IPS-18c (cell line): ENCODE results near the gene FARS2.

Source experiments
- H3K4me3 ChIP-seq: 2 replicates; pipeline ENCODE4 v1.7.0; 2013; ENCODE audit warnings: low read depth, mild to moderate bottlenecking, low read length, moderate library complexity; ENCODE audit not compliant: insufficient read depth
- H3K9me3 ChIP-seq: one replicate; pipeline ENCODE4 v1.6.1; 2013; ENCODE audit warnings: mild to moderate bottlenecking, low read length, moderate library complexity; ENCODE audit not compliant: control insufficient read depth, insufficient read depth

FARS2 gene

GRCh38 chr6:5246141-5247097 lies 14.9 kb upstream of the FARS2 start:
- no peak overlapping the region for H3K4me3 ChIP-seq
- no peaks in the 10 kb centered on the region for H3K9me3 ChIP-seq

DNA sequence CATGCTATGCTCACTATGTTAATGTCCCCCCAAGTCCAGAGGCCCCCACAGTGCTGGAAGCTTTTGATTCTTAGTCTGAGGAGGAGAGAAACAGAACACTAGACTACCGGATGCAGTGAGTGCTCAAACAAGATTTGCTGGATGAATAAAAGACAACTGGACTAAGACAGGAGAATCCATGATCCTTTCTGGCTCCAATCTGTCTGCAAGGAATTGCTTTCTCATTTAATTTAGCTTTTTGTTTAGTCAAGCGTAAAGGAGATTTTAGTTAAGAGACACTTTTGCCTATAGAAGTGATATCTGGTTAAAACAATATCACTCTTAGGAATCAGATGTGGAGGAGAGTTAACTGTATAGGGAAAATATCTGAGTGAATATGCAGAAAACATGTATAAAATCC lies 14.1 kb upstream of the FARS2 start:
- Histone ChIP-seq H3K9me3 (no peaks in the 10 kb centered on the region), H3K4me3 (no peak overlapping the region)

- Histone ChIP-seq H3K9me3 (no peaks in the 10 kb centered on the region), H3K4me3 (no peak overlapping the region)
Observed at GRCh38 chr6:5248302-5249098, 12.8 kb upstream of the FARS2 start.

- Histone ChIP-seq H3K4me3 (no peak overlapping the region), H3K9me3 (no peaks in the 10 kb centered on the region)
Observed at GRCh38 chr6:5249451-5250122, 11.7 kb upstream of the FARS2 start.

- no peaks in the 10 kb centered on the region for H3K9me3 ChIP-seq
- H3K4me3 ChIP-seq: no peak overlapping the region
Observed at GRCh38 chr6:5250451-5250850, 10.9 kb upstream of the FARS2 start.

GRCh38 chr6:5250911-5251310 lies 10.4 kb upstream of the FARS2 start:
- Histone ChIP-seq H3K9me3 (no peaks in the 10 kb centered on the region), H3K4me3 (no peak overlapping the region)

- H3K4me3 ChIP-seq: no peak overlapping the region
- no peaks in the 10 kb centered on the region for H3K9me3 ChIP-seq
Observed at GRCh38 chr6:5256952-5257351, 4.4 kb upstream of the FARS2 start.

DNA sequence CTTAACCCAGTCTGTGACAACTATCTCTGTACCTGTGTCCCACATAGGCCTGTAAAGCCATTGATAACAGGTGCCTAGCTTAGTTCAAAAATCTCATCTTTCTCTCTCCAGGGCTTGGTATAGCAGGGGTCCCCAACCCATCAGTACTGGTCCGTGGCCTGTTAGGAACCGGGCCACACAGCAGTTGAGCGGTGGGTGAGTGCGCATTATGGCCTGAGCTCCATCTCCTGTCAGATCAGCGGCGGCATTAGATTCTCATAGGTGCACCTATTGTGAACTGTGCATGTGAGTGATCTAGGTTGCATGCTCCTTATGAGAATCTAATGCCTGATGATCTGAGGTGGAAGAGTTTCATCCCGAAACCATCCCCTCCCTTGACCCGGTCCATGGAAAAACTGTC lies 3.9 kb upstream of the FARS2 start:
- Histone ChIP-seq H3K9me3 (no peaks in the 10 kb centered on the region), H3K4me3 (no peak overlapping the region)

DNA sequence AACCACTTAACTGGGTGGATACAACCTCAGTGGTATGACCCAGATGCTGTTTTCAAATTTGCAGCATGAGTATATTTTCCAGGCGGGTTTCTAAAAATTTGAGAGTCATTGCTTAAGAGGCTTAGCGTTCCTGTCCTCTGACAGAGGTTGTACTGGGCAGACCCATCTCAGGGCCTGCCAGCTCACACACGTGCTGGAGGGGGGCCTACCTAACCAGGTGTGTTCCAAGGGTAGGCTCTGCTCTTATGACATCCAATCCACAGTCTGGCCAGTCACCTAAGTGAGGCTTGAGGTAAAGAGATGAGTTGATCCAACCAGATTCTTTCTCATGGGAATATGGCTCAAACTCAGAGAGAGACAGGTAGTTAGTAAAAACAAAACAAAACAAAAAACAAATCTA lies 1.9 kb upstream of the FARS2 start:
- no peaks in the 10 kb centered on the region for H3K9me3 ChIP-seq
- H3K4me3 ChIP-seq: peak overlapping the region; percentile 87; the same call in 1 of the 2 replicates

DNA sequence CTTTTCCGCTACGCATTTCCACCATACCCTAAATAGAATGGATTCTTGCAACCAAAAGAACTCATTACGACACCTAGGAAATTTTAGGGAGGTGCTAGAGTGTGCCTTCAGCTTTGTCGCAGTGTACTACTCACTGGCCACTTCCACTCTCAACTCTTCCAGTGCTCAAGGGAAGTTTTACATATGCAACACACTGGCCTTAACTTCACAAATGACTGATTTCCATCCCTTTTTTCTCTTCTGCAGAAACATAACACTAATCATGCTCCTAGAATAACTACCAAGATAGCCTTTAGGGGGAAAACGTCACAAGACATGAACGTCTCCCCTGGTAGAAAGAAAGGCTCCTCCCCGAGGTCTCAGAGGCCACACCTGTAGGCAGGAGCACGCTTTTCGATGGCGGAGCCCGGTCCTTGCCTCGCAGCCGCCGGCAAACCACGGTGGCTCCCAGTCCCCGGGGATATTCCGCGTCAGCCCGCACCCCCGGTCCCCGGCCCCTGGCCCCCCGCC lies 1.1 kb upstream of the FARS2 start:
- no peaks in the 10 kb centered on the region for H3K9me3 ChIP-seq
- peak overlapping the region; percentile 87 for H3K4me3 ChIP-seq

- H3K4me3 ChIP-seq: peak overlapping the region; percentile 98
- no peaks in the 10 kb centered on the region for H3K9me3 ChIP-seq
Observed at GRCh38 chr6:5261545-5262109, 314 bp downstream of the FARS2 start.

DNA sequence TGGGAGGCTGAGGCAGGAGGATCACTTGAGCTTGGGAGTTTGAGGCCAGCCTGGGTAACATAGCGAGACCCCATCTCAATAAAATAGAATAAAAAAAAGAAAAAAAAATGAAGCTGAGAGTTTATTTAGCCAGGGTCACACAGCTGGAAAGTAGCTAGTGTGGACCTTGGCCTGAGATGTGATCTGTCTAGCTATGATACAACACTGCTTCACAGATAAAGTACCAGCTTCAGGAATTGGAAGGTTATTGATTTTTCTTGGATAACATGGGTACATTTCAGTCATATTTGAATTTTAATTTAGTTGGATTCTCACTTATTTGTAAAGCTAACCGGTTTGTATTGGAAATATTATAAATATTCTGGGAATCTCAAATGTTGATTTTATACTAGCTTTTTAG lies 5.1 kb downstream of the FARS2 start:
- Histone ChIP-seq H3K4me3 (no peak overlapping the region), H3K9me3 (no peaks in the 10 kb centered on the region)

GRCh38 chr6:5270093-5270680 lies 8.9 kb downstream of the FARS2 start:
- H3K9me3 ChIP-seq: no peaks in the 10 kb centered on the region
- H3K4me3 ChIP-seq: no peak overlapping the region

- no peak overlapping the region for H3K4me3 ChIP-seq
- no peaks in the 10 kb centered on the region for H3K9me3 ChIP-seq
Observed at GRCh38 chr6:5271926-5272325, 10.6 kb downstream of the FARS2 start.

DNA sequence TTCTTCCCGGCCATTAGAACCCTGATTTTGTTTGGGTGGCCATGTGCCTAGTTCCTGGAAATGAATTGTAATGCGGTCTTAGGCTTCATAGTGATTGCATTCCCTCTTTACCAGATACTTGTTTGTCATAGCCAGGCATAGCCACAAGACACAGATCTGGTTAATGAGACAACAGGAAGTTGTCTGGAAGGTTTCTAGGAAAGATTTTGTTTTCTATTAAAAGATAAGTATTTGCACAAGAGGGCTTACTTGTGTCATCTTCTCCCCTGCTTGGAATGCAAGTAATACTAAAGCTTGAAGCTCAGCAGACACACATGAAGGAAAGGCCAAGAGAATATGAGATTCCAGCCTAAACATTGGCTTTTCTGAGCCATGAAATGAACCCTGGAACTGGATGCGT lies 12.9 kb downstream of the FARS2 start:
- no peaks in the 10 kb centered on the region for H3K9me3 ChIP-seq
- H3K4me3 ChIP-seq: no peak overlapping the region

- Histone ChIP-seq H3K9me3 (no peaks in the 10 kb centered on the region), H3K4me3 (no peak overlapping the region)
Observed at GRCh38 chr6:5275497-5275896, 14.2 kb downstream of the FARS2 start.

GRCh38 chr6:5276581-5276980 lies 15.3 kb downstream of the FARS2 start:
- Histone ChIP-seq H3K9me3 (no peaks in the 10 kb centered on the region), H3K4me3 (no peak overlapping the region)
